GM12801 (cell line): Measurements from ENCODE around the gene ASAP2.

Source experiments
- TF ChIP-seq, protein P1 (sequence below): IDR thresholded peaks from one replicate; pipeline ENCODE4 v1.5.1; 2011; ENCODE audit warnings: control low read depth; ENCODE audit not compliant: insufficient read length; ENCODE audit errors: extremely low read depth

ASAP2 gene

DNA sequence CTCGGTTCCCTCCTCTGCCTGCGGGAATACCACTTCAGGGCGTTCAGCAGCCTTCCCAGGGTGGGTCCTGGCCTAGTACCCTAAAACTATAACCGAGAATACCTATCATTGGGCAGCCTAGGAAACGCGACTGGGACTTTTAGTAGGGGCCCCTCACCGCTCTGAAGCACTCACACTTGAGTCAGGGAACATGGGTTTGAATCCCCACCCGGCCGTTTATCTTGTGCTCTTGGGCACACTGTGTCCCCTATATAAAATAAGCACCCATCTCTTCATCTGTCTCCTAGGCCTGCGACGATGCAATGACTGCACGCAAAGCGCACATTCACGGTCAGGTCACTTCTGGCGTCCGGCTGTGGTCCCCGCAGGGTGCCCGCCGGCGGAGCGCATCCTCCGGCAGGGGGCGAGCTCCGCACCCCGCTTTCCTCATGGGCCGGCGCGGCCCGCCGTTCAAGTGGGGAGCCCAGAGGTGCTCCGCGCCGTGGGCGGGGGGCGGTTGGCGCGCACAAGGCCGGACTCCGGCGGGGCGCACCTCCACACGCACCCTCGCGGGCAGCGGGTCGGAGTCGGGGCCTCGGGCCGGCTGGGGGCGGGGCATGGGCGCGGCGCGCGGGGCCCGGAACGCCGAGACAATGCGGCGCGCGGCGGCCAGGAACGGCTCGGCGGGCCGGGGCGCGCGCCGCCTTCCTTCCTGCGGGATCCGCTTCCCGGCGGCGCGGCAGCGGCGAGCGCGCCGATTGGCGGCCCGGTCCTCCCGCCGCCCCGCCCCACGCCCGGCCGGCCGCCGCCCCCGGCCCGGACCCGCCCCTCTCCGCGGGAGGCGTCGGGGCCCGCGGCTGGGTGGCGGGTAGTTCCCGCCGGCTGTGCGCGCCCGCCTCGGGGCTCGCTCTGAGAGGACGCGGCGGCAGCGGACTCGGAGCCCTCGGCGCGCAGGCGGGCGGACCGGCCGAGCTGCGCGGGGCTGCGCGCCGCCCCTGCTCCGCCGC, at the start of gene ASAP2:
TSS of gene ASAP2 (plus strand) at position 850 of the 986 bp plus-strand sequence. CDS start 293 bp downstream, outside the sequence.
- TF ChIP-seq, protein P1, sequence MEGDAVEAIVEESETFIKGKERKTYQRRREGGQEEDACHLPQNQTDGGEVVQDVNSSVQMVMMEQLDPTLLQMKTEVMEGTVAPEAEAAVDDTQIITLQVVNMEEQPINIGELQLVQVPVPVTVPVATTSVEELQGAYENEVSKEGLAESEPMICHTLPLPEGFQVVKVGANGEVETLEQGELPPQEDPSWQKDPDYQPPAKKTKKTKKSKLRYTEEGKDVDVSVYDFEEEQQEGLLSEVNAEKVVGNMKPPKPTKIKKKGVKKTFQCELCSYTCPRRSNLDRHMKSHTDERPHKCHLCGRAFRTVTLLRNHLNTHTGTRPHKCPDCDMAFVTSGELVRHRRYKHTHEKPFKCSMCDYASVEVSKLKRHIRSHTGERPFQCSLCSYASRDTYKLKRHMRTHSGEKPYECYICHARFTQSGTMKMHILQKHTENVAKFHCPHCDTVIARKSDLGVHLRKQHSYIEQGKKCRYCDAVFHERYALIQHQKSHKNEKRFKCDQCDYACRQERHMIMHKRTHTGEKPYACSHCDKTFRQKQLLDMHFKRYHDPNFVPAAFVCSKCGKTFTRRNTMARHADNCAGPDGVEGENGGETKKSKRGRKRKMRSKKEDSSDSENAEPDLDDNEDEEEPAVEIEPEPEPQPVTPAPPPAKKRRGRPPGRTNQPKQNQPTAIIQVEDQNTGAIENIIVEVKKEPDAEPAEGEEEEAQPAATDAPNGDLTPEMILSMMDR = no peak

DNA sequence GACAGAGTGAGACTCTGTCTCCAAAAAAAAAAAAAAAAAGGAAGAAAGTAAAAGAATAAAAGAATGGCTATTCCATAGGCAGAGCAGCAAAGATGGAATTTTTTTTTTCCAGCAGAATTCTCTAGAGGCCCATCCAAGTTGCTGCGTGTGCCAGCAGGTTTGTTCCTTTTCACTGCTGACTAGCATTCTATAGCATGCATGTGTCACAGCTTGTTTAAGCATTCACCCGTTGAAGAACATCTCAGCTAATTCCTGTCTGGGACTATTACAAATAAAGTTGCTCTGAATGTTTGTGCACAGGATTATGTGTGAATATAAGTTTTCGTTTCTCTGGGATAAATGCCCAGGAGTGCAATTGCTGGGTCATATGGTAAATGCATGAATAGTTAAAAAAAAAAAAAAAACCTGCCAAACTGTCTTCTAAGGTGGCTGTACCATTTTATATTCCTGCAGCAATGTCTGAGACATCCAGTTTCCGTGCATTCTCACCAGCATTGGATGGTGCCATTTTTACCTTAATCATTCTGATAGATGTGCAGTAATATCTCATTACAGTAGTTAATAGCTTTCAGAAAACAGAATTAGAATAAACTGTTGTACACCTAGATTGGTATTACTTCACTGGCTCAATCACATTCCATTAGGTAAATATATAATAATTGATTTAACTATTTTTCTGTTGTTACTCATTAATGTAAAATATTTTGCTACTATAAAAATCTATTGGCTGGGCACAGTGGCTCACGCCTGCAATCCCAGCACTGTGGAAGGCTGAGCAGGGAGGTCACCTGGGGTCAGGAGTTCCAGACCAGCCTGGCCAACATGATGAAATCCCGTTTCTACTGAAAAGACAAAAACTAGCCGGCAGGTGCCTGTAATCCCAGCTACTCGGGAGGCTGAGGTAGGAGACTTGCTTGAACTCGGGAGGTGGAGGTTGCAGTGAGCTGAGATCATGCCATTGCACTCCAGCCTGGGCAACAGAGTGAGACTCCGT, 47.5 kb upstream of the ASAP2 start:
- TF ChIP-seq, protein P1 = no peak

DNA sequence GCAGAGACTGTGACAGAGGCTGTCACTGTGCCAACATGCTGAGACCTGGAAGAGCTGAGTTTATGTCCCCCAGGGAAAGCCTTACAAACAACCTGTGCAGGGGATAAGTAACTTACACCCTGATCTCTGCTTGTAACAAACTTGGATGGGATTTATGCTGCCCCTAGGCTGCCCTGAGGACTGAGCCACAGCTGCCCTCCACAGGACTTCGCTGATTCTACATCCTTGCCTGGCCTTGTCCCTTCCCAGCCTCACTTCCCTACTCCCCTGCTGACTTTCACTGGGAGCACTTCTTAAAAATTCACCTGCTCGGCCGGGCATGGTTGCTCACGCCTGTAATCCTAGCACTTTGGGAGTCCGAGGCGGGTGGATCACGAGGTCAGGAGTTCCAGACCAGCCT, 45.9 kb upstream of the ASAP2 start:
- TF ChIP-seq, protein P1 = no peak

DNA sequence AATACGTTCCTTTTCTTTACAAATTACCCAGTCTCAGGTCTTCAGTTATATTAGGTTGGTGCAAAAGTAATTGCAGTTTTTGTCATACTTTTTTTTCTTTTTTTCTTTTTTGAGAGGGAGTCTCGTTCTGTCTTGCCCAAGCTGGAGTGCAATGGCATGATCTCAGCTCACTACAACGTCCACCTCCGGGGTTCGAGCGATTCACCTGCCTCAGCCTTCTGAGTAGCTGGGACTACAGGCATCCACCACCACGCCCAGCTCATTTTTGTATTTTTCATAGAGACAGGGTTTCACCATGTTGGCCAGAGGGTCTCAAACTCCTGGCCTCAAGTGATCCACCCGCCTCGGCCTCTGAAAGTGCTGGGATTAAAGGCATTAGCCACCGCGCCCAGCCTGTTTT, 43.8 kb upstream of the ASAP2 start:
- TF ChIP-seq, protein P1 = no peak

DNA sequence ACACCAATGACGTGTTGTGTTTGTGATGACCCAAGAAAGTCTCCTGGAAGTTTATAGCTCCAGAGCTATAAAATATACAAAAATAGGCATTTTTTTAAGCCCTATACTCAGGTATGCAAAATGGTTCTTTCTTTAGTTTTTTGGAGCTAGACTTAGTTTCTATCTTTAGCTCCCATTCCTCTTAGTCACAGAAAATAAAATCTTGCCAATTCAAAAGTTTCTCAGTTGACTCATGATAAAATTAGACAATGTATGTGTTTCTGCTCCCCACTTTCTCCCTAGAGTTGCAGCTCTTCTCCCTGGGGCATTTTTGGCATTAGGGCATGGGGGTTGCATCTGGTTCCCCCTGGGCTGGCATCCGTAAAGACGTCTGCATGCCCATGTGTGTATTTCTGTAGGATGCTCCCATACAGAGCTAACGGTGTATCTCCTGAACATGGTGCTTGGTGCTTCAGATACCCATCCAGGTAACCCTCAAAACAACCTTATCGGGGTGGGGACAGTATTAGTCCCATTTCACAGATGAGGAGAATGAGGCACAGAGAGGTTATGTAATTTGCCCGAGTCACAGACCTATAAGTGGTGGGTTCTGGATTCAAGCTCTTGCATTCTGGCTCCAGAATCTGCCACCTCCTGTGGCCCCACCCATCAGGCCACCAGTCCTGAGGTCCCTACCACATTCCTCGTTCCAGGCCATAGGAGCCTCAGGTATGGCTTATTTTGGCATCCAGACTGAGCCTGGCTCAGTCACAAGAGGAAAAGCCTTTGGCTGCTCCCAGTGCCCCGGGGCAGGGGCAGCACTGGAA, 43.1 kb upstream of the ASAP2 start:
- TF ChIP-seq, protein P1 = no peak

DNA sequence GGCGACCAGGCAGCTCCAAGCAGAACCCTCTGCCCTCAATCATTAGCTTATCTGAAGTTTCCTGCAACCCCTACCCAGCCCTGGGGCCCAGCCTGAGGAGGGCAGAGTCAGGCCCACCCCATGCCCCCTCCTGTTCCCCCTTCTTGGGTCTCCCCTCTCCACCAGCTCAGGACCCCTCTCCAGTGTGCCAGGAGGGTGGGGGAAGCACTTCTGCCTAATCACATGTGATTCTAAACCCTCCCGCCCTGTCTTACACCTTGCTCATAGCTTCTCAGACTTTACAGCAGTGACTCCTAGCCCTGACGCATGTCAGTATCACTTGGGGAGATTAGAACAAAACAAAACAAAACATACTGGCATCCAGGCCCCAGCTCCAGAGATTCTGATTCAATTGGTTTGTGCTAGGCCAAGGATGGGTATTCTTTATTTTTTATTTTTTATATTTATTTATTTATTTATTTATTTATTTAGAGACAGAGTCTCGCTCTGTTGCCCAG, 42.5 kb upstream of the ASAP2 start:
- TF ChIP-seq, protein P1 = no peak
